ENCODE data around the gene ARID1A.
A peak's percentile ranks its signal among the peaks of the same experiment; 100 is the strongest.
"Not testable (repeated sequence)": the region's sequence is repeated elsewhere in the genome, so short reads cannot be mapped to it uniquely, and the experiment has no call there.

ARID1A gene

DNA sequence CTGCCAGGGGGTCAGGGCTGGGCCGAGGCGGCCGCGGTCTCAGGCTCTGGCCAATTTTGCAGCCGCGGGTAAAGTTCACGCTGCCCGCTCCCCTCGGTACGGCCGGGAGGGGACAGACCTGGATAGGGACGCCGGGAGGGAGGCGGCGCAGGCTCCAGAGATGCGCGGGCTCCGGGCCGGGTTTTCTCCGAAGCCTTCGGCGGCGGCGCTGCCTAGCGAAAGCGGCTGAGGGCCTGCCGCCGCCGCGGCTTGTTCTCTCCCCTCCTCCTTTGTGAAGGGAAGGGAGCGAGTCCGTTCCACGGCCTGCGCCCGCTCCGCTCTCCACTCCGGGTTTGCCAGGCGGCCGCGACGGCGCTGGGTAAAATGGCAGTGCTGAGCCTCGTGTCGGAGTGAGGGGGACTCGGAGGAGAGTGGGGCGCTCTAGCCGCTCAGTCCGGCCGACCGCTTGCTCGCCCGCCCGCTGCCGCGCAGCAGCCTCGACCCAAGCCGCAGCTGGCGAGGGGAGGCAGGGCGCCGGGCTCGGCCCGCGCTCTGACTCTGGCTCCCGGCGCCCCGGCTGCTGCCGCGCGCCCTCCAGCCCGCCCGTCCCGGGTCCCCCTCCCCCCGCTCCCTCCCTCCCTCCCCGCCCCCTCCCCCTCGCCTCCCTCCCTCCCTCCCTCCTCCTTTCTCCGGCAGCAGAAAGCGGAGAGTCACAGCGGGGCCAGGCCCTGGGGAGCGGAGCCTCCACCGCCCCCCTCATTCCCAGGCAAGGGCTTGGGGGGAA lies at the start of gene ARID1A:
ARID1A (plus strand) TSS at position 660 of the 763 bp plus-strand sequence. CDS start 389 bp downstream, outside the sequence.
- DNase-seq: peak; percentile 88

GRCh38 chr1:26664802-26665201 lies 31.0 kb upstream of the ARID1A start:
- DNase-seq: no peak

DNA sequence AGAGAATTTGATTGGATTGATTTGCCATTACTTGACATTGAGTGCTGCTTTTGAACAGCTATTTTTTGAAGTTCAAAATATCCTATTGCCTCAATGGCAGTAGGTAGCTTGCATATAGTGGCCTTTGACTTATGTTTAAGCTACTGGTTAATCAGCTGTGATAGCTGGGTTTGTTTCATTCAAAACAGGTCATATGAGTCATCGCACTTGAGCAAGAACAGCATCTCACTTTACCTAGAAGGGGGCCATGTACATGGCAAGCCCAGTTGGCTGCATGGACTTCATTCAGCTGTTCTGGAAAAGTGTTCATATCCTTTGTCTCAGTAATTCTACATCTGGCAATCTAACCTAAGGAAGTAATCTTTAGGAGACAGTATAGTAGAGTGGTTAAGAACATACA lies 29.0 kb upstream of the ARID1A start:
- DNase-seq: no peak

DNA sequence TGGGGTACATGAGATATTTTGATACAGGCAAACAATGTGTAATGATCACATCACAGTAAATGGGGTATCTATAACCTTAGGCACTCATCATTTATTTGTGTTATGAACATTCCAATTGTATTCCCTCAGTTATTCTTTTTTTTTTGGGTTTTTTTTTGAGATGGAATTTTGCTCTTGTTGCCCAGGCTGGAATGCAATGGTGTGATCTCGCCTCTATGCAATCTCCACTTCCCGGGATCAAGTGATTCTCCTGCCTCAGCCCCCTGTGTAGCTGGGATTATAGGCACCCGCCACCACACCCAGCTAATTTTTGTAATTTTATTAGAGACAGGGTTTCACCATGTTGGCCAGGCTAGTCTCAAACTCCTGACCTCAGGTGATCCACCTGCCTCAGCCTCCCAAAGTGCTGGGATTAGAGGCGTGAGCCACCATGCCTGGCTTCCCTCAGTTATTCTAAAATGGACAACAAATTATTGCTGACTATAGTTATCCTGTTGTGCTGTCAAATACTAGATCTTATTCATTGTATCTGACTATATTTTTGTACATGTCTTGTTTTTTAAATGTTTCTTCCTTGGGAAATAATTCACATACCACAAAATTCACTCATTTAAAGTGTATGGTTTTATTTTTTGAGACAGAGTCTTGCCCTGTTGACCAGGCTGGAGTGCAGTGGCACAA lies 27.6 kb upstream of the ARID1A start:
- not testable (repeated sequence) for DNase-seq

GRCh38 chr1:26677306-26678115 lies 18.3 kb upstream of the ARID1A start:
- DNase-seq: peak; percentile 40

DNA sequence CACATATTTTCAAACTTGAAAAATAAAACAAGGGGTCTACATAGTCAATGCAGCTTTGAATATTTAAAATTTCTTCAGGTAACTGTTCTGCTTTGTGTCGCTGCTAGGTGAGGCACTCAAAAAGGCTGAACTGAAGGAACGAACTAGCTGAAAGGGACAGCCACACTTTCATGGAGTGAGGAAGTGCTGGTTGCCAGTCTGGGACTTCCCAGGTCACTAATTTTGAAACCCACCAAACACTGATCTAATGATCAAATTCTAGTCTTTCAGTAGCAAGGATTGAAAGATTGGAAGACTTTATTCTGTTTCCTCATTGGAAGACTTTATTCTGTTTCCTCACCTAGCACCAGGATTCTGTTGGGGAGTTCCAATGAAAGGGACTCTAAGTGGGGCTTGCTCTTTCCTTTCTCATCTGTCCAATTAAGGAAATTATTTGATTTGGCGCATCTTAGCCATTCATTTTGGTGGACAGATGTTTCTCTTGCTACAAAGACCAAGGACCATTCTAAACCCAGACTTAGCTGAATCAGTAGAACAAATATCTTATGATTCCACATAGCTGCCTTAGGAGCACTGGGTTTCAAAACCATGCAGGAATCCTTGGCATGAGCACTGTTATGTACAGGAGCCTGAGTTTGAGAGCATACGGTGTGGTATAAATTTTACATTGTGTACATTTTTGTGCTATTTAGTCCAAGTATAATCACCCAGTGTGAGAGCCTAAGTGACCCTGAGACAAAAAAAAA lies 10.9 kb upstream of the ARID1A start:
- no peak for DNase-seq

- DNase-seq: no peak
These were observed 9.0 kb upstream of the ARID1A start for GRCh38 chr1:26686795-26687194.

DNA sequence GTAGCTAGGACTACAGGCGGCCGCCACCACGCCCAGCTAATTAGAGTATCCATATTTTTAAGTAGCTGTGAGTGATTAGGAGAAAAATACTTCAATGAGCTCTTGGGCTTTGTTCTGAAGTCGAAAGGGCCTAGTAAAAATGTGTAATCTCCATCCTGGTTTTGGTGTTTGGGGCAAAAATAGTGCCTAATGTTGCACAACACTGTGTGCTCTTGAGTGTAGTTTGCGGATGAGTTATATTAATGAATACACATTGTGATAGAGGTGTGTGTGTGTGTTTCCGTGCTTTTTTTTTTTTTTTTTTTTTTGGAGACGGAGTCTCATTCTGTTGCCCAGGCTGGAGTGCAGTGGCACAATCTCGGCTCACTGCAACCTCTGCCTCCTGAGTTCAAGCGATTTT lies 6.3 kb upstream of the ARID1A start:
- no peak for DNase-seq

DNA sequence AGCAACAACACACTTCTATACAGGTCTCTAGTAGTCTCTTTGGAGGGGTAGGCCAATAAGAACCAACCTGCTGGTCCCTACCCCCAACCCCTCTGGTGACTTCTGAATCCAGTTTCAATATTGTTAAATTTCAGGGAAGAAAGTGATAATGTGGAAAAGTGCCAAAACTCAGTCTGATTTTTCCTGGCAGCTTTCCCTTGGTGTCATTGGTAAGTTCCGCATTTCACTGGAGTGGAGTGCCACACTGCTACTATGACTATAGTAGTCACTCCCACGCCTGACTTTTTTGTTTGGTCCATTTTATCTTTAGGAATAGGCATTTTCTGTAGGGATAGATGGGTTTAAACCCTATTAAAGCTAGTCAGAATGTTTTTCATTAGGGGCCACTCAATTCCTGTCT lies 5.7 kb upstream of the ARID1A start:
- no peak for DNase-seq

DNA sequence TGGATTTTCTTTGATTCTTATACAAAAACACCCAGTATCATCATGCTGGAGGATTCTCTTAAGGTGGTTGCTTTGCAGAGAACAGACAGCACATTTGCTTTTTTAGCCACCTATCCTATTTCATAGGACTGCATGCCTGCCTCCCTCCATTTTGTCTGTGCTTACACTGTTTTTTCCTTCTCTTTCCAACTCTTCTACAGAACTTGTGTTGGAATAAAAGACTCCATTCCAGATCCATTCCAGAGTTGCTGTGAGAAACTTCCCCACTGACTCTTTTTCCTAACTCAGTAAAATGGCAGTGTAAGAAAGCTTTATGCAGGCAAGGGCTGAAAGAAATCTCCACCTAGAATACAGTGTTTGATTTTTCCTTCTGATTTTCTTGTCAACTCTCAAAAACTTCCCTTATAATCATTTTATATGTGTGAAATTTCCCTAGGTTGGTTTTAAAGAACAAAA lies 5.2 kb upstream of the ARID1A start:
- no peak for DNase-seq

DNA sequence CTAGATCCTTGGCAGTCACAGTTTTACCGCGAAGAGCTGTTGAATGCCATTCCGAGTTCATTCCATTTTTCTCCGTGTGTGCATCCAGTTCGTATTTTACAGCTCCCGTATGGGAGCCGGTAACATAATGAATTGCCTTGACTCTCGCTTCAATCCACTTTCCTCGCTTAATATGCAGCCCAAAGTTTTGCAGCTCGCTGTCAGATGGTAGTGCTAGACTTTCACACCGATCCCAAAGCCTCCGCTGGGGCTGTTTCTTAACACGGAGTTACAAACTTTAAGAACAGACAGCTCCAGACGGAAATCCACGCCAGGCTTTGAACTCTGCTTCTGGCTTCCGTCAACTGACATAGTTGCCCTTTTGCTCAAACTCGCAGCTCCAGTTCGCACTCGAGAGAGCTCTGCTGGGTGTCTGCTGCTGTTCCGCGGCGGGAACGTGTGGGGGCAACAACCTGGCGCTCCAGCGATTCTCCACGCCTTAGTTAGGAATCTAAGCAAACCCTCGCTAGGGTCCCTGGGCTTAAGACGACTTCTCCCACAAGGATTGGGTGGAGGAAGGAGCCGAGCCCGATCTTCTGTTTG lies 3.5 kb upstream of the ARID1A start:
- DNase-seq: peak; percentile 63

- peak; percentile 77 for DNase-seq
These were observed 2.9 kb upstream of the ARID1A start for GRCh38 chr1:26692793-26693490.

DNA sequence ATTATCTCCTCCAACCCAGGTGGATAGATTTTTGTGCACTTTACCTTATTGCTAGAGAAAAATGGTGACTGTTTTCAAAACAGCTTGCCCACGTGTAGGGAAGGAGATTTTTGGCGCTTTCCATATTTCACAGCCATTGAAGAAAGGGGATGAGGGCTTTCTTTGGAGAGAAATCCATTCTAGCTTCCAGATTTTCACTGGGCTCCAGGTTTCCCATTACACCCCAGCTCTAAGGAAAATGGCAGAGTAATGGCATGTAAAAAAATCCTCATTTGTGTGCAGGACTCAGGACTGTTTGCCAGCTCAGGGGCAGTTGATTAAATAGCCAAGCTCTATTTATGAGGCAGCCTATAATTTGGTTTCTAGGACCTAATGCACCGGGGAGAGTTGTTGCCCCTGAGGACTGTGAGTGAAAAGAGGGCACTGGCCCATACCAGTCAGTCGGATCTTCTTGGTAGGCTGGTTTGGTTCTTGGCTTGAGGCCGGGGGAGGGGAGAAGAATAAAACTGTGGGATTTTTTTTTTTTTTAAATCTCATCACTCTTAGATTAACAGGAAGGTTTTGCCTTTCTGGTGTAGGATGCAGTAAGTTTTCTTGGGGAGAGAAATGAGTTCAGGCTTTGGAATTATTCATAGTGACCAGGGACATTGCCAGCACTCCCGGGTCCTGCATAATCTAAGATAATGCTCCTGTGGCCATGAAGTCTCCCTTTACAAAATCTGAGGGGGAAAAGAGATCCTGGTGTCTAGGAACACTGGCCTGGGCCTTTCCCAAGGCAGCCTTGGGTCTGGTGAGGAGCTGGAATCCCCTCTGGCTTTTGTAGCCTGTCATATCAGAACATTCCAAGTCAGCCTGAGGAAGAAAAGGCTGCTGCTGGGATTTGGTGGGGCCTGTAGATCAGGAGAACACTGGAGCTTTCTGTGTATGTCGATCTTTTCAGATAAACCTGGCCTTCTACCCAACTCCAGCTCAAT lies 1.9 kb upstream of the ARID1A start:
- no peak for DNase-seq

DNA sequence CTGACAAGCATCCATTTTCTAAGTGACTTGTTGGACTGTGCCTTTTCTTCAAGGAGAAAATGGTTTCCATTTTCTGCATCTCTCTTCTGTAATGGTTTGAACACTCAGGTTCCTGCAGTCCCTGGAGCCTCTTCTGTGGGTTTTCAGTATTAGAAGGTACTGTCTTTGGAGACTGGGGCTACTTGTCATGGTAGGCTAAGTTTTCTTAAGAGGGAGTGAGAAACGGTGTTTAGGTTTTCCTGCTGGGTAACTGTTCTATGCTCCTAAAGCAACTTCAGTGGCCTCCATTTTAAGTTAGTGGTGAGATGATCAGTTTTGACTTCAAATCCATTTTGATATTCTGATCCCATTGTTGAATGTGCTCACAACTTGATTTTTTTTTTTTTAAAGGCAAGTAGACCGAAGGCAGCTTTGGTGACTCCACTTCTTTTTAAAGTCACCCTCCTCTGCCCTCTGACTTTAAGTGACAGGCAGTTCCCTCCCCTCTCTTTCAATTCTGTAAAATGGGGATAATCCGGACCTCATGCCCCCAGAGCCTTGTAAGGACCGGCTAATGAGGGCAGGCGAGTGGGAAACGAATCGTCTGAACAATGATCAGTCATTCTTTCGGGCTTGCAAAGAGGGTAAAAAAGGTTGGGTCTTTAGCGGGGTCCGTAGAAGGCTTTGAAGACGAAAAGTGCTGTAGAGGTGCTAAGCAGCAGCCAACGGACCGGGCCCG lies 1.0 kb upstream of the ARID1A start:
- DNase-seq: no peak

DNA sequence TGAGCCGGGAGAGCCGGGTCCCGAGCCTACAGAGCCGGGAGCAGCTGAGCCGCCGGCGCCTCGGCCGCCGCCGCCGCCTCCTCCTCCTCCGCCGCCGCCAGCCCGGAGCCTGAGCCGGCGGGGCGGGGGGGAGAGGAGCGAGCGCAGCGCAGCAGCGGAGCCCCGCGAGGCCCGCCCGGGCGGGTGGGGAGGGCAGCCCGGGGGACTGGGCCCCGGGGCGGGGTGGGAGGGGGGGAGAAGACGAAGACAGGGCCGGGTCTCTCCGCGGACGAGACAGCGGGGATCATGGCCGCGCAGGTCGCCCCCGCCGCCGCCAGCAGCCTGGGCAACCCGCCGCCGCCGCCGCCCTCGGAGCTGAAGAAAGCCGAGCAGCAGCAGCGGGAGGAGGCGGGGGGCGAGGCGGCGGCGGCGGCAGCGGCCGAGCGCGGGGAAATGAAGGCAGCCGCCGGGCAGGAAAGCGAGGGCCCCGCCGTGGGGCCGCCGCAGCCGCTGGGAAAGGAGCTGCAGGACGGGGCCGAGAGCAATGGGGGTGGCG lies 371 bp downstream of the ARID1A start:
- no peak for DNase-seq

- peak; percentile 72 for DNase-seq
These were observed 1.0 kb downstream of the ARID1A start for GRCh38 chr1:26696654-26697430.

GRCh38 chr1:26697431-26697977 lies 1.7 kb downstream of the ARID1A start:
- no peak for DNase-seq

All from activated CD4-positive, CD25-positive, alpha-beta regulatory T cell treated with anti-CD3 and anti-CD28 coated beads, Interleukin-2, amount 50 U/mL, for 72 hours (primary cell).